Mucosa of stomach (tissue), 1 donor: Measurements from ENCODE around the gene DNAAF3.
"Not testable (repeated sequence)": the region's sequence is repeated elsewhere in the genome, so short reads cannot be mapped to it uniquely, and the experiment has no call there.

ENCODE experiments used
- H3K27me3 ChIP-seq: one replicate; pipeline ENCODE4 v1.7.0; 2013; ENCODE audit warnings: mild to moderate bottlenecking, low read length; ENCODE audit not compliant: control insufficient read depth, insufficient read depth
- H3K36me3 ChIP-seq: one replicate; pipeline ENCODE4 v1.7.0; 2013; ENCODE audit warnings: low read length; ENCODE audit not compliant: control insufficient read depth, insufficient read depth
- H3K4me1 ChIP-seq: one replicate; pipeline ENCODE4 v1.7.0; 2013; ENCODE audit warnings: mild to moderate bottlenecking, low read length; ENCODE audit not compliant: control insufficient read depth, insufficient read depth
- H3K4me3 ChIP-seq: one replicate; pipeline ENCODE4 v1.7.0; 2013; ENCODE audit warnings: low read length
- H3K9ac ChIP-seq: one replicate; pipeline ENCODE4 v1.7.0; 2013; ENCODE audit warnings: mild to moderate bottlenecking, low read length, moderate library complexity
- H3K9me3 ChIP-seq: one replicate; pipeline ENCODE4 v1.7.0; 2013; ENCODE audit warnings: mild to moderate bottlenecking, low read length, moderate library complexity; ENCODE audit not compliant: control insufficient read depth
- donor health status: Pancreatic carcinoma.

The DNAAF3 gene

DNA sequence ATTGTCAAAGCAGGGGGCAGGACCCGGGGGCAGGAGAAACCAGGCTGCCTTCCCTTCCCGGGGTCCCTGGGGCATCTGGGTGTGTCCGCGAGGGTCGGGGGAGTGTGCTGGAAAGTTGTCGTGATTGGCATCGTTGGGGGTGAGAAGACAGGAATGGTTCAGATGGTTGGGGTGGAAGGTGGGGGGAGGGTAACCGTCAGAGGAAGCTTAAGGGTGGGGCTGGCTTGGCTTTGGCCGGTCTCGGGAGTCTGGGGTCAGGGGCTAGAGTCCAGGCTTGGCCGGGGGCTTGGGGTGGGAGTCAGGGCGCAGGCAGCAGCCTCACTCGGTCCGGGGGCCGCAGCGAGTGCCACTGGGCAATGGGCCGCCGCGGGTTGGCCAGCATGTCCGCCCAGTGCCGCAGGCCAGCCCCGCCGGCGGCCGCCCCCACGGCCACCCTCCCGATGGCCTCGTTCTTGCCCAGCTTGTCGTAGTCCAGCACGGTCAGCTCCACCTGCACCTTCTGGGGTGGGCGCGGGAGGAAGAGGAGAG is 6.8 kb upstream of the DNAAF3 start:
- no peak overlapping the region for H3K4me3 ChIP-seq
- H3K27me3 ChIP-seq = peaks cover 60% of the 10 kb centered on the region
- no peaks in the 10 kb centered on the region for H3K36me3 ChIP-seq
- H3K9ac ChIP-seq = no peak overlapping the region
- H3K9me3 ChIP-seq = no peaks in the 10 kb centered on the region
- peaks cover 11% of the 10 kb centered on the region for H3K4me1 ChIP-seq

DNA sequence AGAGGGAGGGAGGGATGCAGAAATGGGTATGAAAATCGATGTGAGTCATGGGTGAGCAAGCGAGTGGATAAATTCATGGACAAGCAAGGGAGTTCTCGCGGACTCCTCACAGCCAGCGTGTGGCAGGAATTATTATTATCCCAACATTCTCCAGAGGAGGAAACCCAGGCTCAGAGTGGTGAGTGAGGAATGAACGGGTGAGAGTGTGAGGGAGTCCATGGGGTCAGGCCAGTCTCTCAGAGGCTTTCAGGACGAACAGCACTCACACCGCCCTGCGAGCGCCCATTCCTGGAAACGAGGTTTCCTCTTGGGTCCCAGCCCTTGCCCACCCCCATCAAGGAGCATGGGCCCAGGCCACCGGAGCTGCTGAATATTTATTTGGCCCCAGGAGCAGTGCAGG is 6.3 kb upstream of the DNAAF3 start:
- Histone ChIP-seq H3K9me3 (no peaks in the 10 kb centered on the region), H3K9ac (no peak overlapping the region), H3K4me1 (peaks cover 11% of the 10 kb centered on the region), H3K4me3 (no peak overlapping the region), H3K27me3 (peaks cover 61% of the 10 kb centered on the region), H3K36me3 (no peaks in the 10 kb centered on the region)

DNA sequence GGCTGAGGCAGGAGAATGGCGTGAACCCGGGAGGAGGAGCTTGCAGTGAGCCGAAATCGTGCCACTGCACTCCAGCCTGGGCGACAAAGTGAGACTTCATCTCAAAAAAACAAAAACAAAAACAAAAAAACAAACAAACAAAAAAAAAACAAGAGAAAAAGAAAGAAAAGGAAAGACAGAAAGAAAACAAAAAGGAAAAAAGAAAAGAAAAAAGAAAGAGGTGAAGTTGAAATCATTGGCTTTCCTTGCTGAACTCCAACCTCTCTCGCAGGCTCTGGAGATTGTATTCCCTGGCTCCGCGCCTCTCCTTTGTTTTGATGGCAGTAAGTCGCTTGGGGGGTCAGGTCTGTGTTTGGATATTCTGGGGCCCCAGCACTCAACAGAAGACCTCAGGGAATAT is 5.9 kb upstream of the DNAAF3 start:
- H3K4me3 ChIP-seq, H3K9ac ChIP-seq, H3K9me3 ChIP-seq, H3K36me3 ChIP-seq: not testable (repeated sequence)
- H3K27me3 ChIP-seq = peaks cover 65% of the 10 kb centered on the region
- peaks cover 15% of the 10 kb centered on the region for H3K4me1 ChIP-seq

DNA sequence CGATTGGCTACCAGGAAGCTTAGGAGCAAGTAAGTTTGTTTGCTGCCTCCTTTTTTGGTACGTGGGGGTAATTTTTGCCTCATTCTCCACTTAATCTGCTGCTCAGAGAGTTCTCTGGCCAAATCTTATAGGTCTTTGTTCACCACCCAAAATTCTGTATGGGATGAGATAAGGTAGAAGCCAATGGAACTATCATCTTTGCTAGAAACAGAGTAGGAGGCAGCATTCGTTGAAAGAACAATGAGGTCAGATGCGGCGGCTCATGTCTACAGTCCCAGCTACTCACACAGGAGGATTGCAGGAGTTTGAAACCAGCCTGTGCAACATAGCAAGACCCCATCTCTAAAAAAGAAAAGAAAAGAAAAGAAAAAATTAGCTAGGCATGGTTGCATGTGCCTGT is 5.0 kb upstream of the DNAAF3 start:
- peaks cover 18% of the 10 kb centered on the region for H3K4me1 ChIP-seq
- no peak overlapping the region for H3K4me3 ChIP-seq
- H3K9ac ChIP-seq = no peak overlapping the region
- H3K27me3 ChIP-seq = peaks cover 60% of the 10 kb centered on the region
- no peaks in the 10 kb centered on the region for H3K9me3 ChIP-seq
- no peaks in the 10 kb centered on the region for H3K36me3 ChIP-seq

DNA sequence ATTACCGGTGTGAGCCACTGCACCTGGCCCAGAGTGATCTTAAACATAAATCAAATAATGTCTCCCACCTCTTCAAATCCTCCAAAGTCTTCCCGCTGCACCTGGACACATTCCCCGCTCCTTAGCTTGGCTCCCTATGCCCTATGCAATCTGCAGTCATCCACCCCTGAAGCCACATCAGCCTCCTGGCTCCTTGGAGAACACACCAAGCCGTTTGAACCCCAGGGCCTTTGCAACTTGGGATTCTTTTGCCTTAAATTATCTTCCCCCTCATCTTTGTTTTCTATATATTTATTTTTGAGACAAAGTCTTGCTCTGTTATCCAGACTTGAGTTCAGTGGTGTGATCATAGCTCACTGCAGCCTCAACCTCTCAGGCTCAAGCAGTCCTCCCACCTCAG is 2.7 kb upstream of the DNAAF3 start:
- Histone ChIP-seq H3K9ac (no peak overlapping the region), H3K9me3 (no peaks in the 10 kb centered on the region), H3K36me3 (no peaks in the 10 kb centered on the region), H3K4me1 (peaks cover 15% of the 10 kb centered on the region), H3K4me3 (no peak overlapping the region), H3K27me3 (peaks cover 39% of the 10 kb centered on the region)

DNA sequence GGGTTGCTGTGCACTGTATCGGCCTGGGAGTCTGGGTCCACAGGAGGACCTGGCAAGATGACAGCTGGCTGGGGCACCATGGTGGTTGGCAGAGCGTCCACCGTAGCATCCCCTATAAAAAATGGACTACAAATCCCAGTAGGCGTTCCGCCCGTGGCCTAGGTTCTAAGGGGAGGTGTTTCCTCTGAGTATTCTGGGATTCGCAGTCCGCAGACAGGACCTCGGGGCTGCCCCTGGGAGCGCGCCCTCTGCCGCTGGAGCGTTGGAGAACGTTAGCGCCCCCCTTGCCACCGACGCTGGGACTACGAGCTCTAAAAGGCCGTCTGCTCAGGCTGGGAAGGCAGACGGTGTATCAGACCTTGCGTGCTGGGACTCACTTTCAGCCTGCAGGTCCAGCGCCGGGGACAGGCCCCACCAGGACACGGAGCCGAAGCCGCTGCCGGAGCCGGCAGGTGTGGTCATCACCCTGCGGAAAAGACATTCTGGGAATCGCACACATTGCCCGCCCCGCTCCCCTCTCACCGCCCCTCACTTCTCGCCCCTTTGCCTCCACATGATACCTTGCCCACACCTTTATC is 372 bp downstream of the DNAAF3 start:
- Histone ChIP-seq H3K9me3 (no peaks in the 10 kb centered on the region), H3K4me3 (peak overlapping the region; percentile 34), H3K36me3 (no peaks in the 10 kb centered on the region), H3K9ac (no peak overlapping the region), H3K27me3 (peaks cover 27% of the 10 kb centered on the region), H3K4me1 (peaks cover 7% of the 10 kb centered on the region)

DNA sequence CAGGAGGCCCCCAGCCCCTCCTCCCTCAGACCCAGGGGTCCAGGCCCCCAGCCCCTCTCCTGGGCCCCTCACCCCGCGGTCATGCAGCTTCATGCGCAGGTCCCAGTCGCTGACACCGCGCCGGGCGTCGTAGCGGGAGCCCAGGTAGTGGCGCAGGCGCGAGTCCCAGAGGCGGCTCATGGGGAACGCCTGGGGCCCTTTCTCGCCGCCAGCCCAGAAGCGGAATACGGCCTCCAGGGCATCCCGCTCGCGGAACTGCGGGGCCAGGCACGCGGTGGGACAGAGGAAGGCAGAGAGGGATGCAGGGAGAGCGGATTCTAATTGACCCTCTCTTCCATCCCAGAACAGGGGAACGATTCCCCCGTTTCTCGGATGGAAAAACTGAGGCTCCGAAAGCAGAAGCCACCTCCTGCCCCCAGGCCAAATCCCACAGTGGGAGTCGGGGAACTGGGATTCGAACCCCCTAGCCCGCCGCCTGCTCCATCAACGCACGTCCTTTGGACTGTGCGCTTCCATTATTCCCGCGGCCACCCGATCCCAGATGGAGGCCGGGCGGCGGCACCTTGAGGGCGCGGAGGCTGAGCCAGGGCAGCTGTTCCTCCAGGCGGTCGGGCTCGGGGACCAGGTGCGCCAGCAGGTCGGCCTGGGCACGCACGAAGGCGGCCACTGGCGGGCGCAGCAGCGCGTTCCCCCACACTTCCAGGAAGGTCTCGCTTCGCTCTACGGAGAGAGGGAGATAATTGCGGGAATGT is 4.7 kb downstream of the DNAAF3 start:
- no peaks in the 10 kb centered on the region for H3K36me3 ChIP-seq
- no peak overlapping the region for H3K4me3 ChIP-seq
- H3K27me3 ChIP-seq = peaks cover 48% of the 10 kb centered on the region

DNA sequence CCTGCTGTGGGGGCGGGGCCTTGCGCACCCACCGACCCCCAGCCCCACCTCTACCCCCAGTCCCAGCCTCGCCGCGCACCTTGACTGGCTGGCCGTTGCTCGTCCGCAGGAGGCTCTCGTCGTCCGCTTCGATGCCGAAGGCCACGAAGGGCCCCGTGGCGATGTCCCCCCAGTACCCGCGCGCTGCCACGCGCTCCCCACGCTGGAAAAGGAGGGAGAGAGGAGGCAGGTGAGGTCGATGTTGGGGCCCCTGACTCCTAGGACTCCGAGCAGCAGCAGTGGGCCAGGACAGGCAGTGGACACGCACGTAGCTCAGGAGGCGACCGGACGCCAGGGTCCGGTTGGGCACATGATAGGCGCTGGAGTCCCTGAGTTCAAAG is 5.4 kb downstream of the DNAAF3 start:
- Histone ChIP-seq H3K4me1 (peaks cover 13% of the 10 kb centered on the region), H3K36me3 (no peaks in the 10 kb centered on the region), H3K9me3 (no peaks in the 10 kb centered on the region), H3K27me3 (peaks cover 54% of the 10 kb centered on the region), H3K9ac (no peak overlapping the region), H3K4me3 (no peak overlapping the region)

More for the DNA sequence above, 4.7 kb downstream of the DNAAF3 start:
- Histone ChIP-seq H3K9ac (no peak overlapping the region), H3K9me3 (no peaks in the 10 kb centered on the region), H3K4me1 (peaks cover 8% of the 10 kb centered on the region)

DNA sequence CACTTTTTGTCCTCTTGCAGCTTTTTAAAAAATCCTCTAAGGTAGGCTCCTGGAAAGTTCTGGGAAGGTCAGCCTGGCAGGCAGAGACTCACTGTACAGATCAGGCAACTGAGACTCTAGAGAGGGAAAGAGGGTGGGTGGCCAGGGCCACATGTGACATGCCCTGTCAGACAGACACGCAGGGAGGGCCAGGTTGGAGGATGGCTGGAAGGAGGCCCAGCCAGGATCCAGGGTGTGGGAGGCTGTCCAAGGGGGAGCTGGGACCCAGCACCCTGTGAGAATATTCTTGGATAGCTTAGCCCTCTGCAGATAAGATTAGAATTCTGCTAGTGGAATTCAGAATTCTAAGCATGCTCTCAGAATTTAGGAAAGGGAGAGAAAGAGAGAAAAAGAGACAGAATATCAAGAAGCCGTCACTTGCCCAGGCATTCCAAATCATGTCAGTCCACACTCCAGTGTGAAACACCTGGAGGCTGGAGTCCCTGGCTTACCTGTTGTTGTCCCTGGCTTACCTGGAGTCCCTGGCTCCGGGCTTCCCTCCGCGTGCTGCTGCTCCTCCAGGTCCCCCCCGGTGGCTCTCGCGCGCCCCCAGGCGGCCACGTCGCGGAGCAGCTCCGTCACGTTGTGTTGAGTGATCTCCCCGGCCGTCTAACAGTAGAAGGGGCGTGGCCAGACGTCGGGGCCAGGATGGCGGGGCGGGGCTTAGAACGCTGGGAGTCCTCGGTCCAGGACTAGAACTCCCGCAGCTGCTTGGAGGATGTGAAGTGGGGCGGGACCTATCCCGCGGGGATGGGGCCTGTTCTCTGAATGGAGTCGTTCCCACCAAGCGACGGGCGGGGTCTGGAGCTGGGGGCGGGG is 6.1 kb downstream of the DNAAF3 start:
- Histone ChIP-seq H3K4me3 (no peak overlapping the region), H3K4me1 (peaks cover 13% of the 10 kb centered on the region), H3K36me3 (no peaks in the 10 kb centered on the region), H3K27me3 (peaks cover 54% of the 10 kb centered on the region), H3K9ac (no peak overlapping the region), H3K9me3 (no peaks in the 10 kb centered on the region)

DNA sequence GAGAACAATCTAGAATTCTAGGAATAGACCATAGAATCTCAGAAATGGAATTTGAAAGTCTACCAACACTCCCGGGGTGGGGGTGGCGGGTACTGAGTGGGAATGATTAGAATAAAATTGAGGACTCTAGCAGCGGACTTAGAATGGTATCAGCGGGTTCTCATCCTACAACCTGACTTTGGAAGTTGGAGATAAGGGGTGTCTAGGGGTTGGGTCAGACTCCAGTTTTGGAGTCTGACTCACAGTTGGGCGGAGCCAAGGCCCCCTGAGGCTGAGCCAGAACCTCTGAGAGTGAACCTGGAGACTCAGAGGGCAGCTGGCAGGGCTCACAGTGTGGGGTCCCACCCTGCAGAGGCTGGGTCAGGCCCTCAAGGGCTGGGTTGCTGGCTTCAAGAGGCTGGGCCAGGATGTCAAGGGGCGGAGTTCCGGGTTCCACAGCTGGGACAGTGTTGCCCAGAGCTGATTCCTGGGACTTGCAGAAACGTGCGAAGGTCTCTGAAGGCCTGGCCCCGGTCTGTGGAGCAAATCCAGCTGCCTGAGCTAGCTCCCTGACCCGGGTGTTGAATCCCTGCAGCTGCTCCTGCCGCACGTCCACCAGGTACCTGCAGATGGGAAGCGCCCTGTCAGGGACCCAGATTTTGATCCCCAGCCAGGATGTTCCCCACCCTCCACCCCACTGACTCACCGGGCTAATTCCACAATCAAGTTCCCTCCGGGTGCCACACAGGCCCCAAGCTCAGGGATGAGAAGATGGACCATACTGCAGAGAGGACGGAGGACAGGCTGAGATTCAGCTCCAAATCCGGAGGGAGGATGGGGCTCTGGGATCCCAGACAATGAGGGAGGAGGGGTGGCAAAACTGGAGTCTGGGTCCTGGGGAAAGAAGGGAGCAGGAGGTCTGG is 7.3 kb downstream of the DNAAF3 start:
- H3K4me3 ChIP-seq = no peak overlapping the region
- no peak overlapping the region for H3K9ac ChIP-seq
- peaks cover 51% of the 10 kb centered on the region for H3K27me3 ChIP-seq
- H3K36me3 ChIP-seq = no peaks in the 10 kb centered on the region
- H3K4me1 ChIP-seq = peaks cover 13% of the 10 kb centered on the region
- no peaks in the 10 kb centered on the region for H3K9me3 ChIP-seq

DNA sequence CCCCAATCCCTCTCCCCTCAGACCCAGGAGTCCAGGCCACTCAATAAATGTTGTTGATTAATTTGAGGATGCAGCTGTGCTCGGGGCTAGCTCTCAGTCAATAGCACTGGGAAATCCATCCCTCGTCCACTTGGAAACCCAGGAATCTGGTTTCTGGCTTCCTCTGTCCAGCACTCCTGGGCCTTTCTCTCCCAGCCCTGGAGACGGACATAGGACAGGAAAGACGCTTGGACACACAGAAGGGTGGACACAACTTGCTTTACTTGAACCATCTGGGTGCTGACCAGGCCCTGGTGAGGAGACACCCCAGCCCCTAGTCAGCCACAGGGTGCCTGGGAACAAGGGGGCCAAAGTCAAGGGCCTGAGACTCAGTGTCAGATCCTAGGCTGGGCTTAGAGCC is 8.0 kb downstream of the DNAAF3 start:
- Histone ChIP-seq H3K27me3 (peaks cover 51% of the 10 kb centered on the region), H3K4me1 (peaks cover 13% of the 10 kb centered on the region), H3K36me3 (no peaks in the 10 kb centered on the region), H3K4me3 (no peak overlapping the region), H3K9ac (no peak overlapping the region), H3K9me3 (no peaks in the 10 kb centered on the region)
